GM12873 (cell line): ENCODE data around the gene CMC2.

Source experiments
- CTCF ChIP-seq: IDR thresholded peaks from 2 replicates; pipeline ENCODE4 v1.5.1; 2012; ENCODE audit warnings: low read depth, mild to moderate bottlenecking, moderate library complexity, low read length, control low read depth; ENCODE audit not compliant: insufficient read depth; ENCODE audit errors: missing control alignments

CMC2 gene

GRCh38 chr16:80992676-80993293, 13.9 kb downstream of the CMC2 start:
- TF ChIP-seq CTCF: no peak

- no peak for TF ChIP-seq CTCF
These were observed 14.8 kb downstream of the CMC2 start for GRCh38 chr16:80991792-80992430.

- no peak for TF ChIP-seq CTCF
These were observed 15.7 kb downstream of the CMC2 start for GRCh38 chr16:80990978-80991377.

- TF ChIP-seq CTCF: no peak
These were observed 16.1 kb downstream of the CMC2 start for GRCh38 chr16:80990577-80990976.

GRCh38 chr16:80989801-80990200, 16.9 kb downstream of the CMC2 start:
- TF ChIP-seq CTCF: no peak

GRCh38 chr16:80988756-80989155, 17.9 kb downstream of the CMC2 start:
- no peak for TF ChIP-seq CTCF

- TF ChIP-seq CTCF: no peak
These were observed 20.1 kb downstream of the CMC2 start for GRCh38 chr16:80986557-80986956.
